GM12875 (cell line): ENCODE results near the gene CDC37.
"Not testable (repeated sequence)": the region's sequence is repeated elsewhere in the genome, so short reads cannot be mapped to it uniquely, and the experiment has no call there.

ENCODE experiments used
- H3K4me3 ChIP-seq: one replicate; pipeline ENCODE4 v1.5.1; 2011; ENCODE audit warnings: low read depth, low read length, control low read depth
- TF ChIP-seq, protein P1 (sequence below): IDR thresholded peaks from 2 replicates; pipeline ENCODE4 v1.5.1; 2011; ENCODE audit warnings: low read depth, mild to moderate bottlenecking, control low read depth, inconsistent platforms, low read length, moderate library complexity, borderline replicate concordance; ENCODE audit not compliant: insufficient read depth

Gene CDC37

DNA sequence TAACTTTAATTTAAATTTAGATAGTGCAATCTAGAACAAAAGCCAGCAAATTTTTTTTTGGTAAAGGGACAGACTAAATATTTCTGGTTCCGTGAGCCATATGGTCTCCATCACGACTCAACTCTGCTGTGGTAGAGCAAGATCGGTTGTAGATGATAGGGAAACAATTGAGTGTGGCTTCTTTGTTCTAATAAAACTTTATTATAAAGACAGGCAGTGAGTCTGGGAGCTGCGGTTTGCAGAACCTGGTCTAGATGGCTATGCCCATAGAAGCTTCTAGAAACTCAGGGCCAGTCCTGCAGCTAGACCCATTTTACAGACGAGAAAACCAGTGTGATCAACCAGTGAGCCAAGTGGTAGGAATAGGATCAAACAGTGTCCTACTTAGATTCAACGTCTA lies 11.2 kb downstream of the CDC37 start:
- H3K4me3 ChIP-seq, result no peak overlapping the region
- TF ChIP-seq, protein P1, sequence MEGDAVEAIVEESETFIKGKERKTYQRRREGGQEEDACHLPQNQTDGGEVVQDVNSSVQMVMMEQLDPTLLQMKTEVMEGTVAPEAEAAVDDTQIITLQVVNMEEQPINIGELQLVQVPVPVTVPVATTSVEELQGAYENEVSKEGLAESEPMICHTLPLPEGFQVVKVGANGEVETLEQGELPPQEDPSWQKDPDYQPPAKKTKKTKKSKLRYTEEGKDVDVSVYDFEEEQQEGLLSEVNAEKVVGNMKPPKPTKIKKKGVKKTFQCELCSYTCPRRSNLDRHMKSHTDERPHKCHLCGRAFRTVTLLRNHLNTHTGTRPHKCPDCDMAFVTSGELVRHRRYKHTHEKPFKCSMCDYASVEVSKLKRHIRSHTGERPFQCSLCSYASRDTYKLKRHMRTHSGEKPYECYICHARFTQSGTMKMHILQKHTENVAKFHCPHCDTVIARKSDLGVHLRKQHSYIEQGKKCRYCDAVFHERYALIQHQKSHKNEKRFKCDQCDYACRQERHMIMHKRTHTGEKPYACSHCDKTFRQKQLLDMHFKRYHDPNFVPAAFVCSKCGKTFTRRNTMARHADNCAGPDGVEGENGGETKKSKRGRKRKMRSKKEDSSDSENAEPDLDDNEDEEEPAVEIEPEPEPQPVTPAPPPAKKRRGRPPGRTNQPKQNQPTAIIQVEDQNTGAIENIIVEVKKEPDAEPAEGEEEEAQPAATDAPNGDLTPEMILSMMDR, result no peak

DNA sequence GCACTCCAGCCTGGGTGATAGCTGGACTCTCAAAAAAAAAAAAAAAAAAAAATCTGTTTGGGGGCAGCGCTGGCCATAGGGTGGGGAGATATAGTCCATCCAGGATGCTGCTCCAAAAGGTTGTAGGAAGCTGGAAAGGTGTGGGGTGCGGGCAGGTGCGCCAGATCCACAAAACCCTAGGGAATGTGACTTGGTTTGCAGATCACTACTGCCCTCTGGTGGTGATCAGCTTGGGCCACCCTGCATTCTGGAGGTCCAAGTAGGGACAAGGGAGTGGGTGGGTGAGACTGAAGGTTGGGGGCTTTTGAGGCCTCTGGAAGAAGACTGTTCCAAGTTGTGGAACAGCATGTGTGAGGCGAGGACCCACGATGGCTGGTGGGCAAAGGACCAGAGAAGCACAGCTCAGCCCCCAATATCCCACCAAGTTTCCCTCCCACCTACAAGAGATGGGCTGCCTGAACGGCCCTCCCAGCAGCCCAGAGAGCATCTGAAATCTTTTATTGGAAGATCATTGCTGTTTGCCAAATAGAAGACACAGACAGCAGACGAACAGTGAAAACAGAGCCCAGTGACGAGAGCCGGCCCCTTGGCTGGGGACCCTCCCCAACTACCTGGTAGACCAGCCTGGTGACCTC lies 12.6 kb downstream of the CDC37 start:
- no peak overlapping the region for H3K4me3 ChIP-seq
- TF ChIP-seq, protein P1, result peak; percentile 89

DNA sequence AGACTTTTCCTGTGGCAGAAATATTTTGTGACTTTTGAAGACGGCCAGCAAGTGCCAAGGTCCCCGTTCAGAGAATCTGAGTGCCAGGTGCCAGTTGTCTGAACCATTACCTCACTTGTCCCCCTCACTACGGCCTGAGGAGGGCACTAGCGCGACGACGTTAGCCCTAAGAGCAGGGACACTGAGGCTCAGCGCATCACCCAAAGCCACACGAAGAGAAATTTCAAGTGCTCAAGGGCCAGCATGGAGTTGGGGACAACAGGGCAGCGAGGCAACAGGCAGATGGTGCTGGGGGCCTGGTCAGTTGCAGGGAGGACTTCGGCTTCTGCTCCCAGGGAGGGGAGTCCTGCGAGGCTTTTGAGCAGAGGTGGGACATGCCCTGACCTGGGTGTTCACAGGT lies 13.5 kb downstream of the CDC37 start:
- TF ChIP-seq, protein P1, result 0 out of 2 replicates have a peak, but pooled peaks have one; percentile 28
- H3K4me3 ChIP-seq, result no peak overlapping the region

DNA sequence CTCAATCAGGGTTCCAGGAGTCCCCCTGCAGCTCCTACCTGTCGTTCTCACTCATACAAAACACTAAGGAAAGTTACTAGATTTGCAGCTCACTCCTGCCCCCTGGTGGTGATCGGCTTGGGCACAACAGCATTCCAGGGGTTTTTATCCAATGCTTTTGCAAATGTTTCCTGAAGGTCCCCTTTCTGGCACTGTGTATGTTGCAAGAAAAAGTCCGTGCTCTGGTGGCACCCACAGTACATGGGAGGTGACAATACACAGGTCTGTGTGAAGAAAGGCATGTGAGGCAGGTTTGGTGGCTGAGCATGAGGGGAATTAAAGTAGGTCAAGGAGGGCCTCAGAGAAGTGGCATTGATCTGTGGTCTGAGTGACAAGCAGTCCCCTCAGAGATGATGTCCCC lies 14.4 kb downstream of the CDC37 start:
- H3K4me3 ChIP-seq, result no peak overlapping the region
- TF ChIP-seq, protein P1, result peak; percentile 77

DNA sequence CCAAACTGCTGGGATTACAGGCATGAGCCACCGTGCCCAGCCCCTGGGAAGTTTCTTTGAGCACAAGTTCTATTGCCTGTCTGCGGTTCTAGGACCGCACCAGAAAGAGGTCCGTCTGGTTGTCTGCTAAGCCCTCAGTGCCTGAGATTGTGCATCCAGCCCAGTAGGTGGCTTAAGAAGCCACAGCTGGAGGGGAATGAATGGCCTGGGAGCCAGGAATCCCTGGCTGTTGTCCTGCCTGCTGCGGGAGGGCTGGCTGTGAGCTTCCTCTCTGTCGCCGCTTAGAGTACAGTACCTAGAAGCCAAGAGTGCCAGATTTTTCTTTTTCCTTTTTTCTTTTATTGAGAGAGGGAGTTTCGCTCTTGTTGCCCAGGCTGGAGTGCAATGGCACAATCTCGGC lies 18.8 kb downstream of the CDC37 start:
- TF ChIP-seq, protein P1, result no peak
- H3K4me3 ChIP-seq, result no peak overlapping the region

DNA sequence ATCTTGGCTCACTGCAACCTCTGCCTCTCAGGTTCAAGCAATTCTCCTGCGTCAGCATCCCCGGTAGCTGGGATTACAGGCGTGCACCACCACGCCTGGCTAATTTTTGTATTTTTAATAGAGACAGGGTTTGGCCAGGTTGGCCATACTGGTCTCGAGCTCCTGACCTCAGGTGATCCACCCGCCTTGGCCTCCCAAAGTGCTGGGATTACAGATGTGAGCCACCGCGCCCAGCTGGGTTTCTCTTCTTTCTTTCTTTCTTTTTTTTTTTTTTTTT lies 20.2 kb downstream of the CDC37 start:
- not testable (repeated sequence) for H3K4me3 ChIP-seq

DNA sequence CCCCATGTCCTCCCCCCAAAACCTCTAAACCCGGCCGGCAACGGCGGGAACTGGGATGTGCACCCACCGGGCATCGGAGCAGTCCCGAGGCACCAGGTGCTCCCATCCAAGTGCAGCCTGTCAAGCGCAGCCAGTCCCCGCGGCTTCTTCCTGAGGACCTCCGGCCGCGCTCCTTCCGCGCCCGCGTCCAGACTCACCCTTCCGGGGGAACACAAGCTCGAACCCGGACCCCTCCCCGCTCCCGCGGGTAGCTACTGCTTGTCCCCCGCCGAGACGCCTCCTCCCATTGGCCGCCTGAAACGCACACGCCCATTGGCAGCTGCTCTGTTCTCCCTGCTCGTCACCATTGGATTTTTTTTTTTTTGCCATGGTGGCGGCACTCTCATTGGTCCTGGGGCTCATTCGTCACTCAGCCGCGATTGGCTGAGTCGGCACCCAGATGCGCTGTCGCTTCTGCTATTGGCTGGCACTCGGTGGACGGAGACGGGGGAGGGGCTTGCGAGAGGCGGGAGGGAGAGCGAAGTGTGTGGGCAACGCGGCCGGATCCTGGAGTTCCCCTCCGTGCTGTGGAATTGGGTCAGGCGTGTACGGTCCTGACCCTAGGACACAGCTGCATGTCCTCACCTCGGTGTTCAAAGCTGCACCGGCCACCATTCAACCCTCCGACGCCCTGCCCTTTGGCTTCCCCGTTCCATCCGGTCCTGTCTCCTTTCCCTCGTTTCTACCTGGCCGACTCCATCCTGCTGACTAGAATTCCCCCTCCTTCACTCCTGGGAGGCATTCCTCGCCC lies 22.8 kb downstream of the CDC37 start, which contains the start of gene TYK2:
TYK2 (minus strand) TSS at position 260 of the 790 bp plus-strand sequence. CDS start 2,166 bp downstream, outside the sequence.
- TF ChIP-seq, protein P1, result no peak
- peak within 1 kb of the TSS; percentile 90 for H3K4me3 ChIP-seq

DNA sequence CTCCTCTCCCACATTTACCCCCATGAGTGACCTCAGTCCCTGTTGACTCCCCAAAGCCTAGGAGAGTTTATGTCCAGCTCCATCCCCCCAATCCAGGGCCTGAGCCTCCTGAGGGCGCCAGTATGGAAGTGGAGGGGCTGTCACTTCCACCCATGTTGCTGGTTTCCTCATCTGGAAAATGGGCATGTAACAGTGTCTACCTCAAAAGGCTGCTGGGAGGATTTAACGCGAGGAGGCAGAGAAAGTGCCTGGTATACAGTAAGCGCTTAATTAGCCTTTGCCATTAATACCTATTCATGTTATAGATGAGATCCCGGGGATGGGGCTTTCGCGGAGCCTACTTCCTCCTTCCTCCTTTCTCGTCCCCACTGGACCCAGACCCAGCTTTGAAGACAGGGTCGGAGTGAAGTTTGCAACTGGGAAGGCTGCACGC lies 23.4 kb downstream of the CDC37 start:
- TF ChIP-seq, protein P1, result no peak
- H3K4me3 ChIP-seq, result peak overlapping the region; percentile 90
